Forelimb muscle (tissue), 1 donor: ENCODE measurements around the gene OR1K1. TPM values are rescaled to one million over a fixed set of nuclear protein-coding genes. Genes with fewer than 3 reads are reported as not detected.
"Not testable (repeated sequence)": the region's sequence is repeated elsewhere in the genome, so short reads cannot be mapped to it uniquely, and the experiment has no call there.

Experiments
- DNase-seq: peaks from one replicate; pipeline ENCODE4 v3.0.0-alpha.2; 2013; ENCODE audit warnings: low read depth
- polyA plus RNA-seq: library from polyadenylated mRNA; unstranded; fragments of 120-200 nt; gene quantifications from one replicate; pipeline ENCODE4 v1.2.1, GENCODE V29; 2013; ENCODE audit not compliant: insufficient read length

OR1K1 gene
- polyA plus RNA-seq, 1 donor: not detected

DNA sequence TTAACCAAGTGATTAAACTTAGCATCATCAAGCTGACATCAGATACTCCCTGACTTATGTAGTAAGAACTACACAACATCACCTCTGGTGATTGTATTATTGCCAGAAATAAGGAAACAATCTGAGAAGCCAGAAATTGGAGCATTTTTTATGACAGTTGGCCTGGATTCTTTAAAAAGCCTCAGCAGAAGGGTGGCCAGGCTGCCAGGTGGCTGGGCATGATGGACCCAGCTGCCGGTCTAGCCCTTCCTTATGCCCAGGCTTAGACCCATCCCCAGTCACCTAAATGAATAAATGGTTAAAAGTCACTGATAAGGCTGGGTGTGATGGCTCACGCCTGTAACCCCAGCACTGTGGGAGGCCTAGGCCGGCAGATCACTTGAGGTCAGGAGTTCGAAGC is 12.8 kb downstream of the OR1K1 start:
- no peak for DNase-seq

DNA sequence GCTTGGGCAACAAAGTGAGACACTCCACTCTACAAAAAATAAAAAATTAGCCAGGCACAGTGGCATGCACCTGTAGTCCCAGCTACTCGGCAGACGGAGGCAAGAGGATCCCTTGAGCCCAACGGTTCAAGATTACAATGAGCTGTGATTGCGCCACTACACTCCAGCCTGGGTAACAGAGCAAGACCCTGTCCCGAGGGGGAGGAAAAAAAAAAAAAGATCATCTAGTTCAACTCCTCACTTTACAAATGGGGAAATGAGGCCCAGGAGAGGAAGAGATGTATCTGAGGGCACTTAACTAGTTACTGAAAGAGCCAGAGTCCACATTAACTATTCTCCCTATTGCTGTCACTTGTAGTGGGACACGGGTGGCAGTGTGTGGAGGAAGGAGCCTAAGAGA is 14.6 kb downstream of the OR1K1 start:
- no peak for DNase-seq

DNA sequence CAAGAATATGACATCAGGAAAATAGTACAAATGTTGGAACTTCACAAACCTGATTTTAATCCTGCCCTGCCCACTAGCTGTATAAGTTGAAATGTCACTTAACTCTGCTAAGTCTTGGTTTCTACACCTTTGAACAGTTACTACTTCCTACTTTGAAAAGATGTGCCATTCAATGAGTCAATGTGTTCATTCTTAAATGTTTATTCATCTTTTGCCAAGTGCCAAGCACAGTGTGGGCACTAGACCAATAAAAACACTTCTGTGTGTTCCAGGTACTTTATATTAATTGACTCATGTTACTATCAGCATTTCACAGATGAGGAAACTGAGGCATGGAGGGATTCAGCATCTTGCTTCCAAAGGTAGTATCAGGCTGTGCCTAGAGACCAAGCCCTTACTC is 15.6 kb downstream of the OR1K1 start:
- no peak for DNase-seq

DNA sequence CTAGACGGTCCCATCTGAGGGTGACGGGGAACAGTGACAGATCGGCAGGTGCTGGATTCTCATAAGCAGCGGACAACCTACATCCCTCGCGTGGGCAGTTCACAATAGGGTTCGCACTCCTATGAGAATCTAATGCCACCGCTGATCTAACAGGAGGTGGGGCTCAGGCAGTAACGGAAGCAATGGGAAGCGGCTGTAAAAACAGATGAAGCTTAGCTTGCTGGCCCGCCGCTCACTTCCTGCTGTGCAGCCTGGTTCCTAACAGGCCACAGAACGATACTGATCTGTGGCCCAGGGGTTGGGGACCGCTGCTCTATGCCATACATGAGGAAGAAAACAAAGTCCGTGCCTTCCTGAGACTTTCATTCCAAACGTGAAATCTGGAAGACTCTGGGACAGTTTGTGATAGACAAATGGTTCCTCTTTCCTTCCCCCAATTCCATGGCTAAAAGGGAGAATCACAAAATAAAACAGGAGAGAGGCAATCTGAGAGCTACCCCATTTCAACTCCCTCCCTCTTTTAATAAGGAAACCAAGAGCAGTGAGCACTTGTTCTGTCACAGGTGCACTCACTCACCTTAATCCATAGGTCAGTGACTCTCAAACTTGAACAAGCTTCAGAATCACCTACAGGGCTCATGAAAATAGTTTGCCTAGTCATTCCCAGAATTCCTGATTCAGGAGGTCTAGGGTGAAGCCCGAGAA is 16.4 kb downstream of the OR1K1 start:
- no peak for DNase-seq

DNA sequence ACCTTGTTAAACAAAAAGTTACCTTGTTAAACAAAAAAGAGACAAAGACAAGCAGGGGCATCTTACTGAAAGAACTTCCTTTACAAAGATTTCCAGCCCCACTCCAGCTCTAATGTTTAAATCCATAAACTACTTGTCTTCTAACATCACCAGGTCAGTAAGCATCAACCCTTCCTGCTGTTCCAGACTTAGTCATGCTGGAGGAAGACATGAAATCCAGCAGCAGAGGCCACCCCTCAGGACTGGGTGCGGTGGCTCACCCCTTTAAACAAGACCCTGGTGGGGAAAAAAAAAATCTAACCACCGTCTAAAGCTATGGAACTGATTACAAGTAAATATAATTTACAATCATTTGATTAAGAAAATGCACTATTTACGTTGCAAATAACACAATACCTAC is 19.4 kb downstream of the OR1K1 start:
- DNase-seq: no peak

DNA sequence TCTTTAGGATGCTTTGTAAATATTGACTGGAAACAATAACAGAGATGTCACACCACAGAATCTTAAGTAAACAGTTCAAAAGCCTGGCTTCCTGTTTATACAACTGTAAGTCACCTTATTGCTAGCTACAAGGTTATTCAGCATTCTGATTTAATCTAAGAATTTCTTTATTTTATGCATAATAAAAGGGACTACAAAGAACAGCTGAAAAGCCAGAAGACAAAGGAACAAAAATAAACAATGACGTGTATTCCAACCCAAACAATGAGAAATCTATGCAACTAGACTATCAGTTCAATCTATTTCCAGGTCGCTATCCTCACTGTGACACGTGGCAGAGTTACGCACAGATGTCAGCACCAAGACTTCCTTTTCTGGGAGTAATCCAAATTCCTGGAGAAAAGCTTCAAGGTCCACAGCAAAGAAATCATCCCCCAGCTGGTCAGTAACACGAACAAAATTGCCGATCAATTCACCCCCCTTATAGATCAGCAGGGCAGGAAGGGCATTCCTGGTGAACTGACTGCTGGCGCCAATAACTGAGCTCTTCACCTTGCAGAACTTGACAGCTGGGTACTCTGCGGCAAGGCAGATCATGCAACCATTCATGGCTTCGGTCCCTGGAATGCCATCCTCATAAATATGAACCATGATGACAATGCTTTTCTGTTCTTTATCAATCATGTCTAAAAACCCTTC is 20.0 kb downstream of the OR1K1 start:
- no peak for DNase-seq

DNA sequence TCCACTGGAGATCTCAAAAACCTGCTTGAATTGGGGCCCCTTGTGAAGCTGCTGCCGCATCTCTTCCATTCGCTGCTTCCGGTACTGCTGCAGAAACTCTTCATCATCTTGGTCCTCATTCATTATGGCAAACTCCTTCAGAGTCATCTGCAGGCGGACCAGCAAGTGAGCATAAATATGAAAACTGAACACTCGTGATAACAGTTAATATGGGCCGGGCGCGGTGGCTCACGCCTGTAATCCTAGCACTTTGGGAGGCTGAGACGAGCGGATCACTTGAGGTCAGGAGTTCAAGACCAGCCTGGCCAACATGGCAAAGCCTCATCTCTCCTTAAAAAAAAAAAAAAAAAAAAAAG is 20.5 kb downstream of the OR1K1 start:
- no peak for DNase-seq

DNA sequence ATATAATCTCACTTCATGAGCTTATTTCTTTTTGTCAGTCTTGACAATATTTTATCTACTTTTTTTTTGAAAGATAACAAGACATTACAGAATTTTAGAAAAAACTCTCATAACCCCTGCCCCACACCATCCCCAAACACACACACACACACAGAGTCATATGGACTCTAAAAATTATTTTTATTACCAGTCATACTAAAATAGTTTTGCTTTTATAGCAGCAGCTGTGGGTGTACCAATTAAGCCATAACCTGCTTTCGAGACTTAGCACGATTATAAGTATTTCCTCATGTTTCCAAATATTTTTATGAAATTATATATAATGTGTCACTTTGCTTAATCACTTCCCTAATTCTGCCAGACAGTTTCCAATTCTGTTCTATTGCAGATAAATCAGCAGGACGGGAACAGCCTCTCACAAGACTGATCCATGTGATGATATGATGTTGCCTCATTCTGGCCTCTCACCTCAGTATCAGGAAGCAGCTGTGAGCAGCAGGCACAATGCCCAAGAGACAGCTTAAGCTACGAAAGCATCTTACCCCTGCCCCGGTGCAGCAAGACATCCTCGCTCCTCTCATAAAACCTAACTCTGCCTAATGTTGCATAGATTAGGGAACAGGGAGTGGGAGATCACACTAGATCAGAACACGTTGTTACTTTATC is 21.5 kb downstream of the OR1K1 start:
- DNase-seq: no peak

DNA sequence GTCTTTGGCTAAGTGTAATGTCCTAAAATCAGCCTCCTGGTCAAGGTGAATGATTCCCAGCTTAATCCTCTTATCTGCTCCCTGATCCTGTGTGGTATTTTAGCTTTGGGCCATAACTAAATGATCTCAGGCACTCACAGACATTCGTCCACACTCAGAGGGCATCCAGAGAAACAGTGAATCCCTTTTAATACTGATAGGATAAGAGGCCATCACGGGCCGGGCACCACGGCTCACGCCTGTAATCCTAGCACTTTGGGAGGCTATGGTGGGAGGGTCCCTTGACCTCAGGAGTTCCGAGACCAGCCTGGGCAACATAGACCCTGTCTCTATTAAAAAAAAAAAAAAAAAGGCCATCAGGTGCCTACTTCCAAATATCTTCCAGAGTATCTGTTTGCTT is 22.1 kb downstream of the OR1K1 start:
- no peak for DNase-seq

DNA sequence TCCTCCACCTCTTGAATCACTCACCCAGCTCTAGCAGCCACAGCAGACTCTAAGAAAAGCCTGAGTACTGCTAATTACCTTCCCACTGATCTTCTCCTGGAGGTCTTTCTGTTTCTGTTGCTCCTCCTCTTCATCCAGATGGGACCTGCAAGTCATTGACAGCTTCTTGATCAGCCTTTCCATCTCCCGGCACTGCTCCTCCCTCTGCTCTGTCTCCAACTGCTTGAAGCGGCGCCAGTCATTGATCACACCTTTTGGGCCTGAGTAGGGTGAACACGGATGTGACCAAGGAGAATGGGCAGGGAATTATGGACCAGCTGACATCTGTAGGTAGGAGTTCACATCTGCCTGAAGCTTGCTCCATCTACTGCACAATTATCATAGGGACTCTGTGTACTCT is 23.0 kb downstream of the OR1K1 start:
- DNase-seq: no peak

DNA sequence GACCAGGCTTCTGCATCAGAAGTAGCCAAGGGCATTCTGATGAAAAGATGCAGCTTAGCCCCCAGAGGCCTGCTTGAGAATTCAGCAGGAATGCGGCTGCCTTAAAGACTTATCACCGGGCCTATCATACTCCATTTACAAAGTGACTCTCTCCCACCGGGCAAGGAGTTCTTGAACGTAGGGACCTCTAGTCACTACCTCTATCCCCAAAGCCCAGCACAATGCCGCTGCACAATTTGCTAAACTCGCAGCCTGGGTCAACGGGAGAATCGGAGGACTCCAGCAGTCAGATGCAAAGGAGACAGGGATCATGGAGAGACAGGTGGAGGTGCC is 27.8 kb downstream of the OR1K1 start:
- no peak for DNase-seq

DNA sequence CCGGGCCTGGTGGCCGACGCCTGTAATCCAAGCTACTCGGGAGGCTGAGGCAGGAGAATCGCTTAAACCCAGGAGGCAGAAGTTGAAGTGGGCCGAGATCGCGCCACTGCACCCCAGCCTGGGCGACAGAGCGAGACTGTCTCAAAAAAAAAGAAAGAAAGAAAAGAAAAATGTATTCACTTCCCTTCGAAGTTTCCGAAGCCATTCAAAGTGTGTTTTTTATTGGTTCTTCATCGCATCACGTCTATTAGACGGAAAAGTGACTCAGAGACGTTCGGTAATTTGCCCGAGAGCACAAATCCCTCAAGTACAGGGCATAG is 29.0 kb downstream of the OR1K1 start:
- DNase-seq: not testable (repeated sequence)

DNA sequence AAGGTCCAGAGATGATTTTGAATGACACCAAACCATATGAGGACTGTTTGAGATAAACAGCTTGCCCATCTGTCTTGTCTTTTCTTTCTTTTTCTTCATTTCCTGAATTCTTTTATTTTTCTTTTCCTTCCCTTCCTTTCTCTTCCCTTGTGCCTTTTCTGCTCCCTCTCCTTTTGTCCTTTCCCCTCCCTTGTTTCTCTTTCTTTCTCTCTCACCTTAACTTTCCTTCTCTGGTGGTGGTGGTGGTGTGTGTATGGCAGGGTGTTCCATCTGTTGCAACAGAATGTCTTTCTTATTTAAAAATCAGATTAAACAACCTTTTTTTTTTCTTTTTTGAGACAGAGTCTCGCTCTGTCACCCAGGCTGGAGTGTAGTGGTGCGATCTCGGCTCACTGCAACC is 32.3 kb downstream of the OR1K1 start:
- no peak for DNase-seq

DNA sequence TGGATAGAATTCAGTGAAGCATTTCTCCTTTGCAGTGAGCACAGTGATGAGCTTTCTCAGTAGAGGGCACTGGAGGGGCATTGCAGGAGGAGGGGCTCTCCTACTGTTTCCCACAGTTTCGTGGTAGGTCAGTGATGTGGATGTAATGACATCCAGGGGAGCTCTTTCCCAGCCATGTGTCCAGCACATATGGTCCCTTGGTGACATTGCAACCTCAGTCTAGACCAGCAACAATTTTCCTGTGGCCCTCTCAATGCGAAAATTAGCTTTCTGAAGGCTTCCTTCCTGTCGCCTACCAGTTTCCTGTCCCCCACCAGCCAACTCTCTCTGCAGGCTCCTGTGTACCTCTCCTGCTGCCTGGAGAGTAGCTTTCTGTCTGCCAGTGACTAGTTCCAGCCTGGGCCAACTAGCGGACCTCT is 35.4 kb downstream of the OR1K1 start:
- no peak for DNase-seq

DNA sequence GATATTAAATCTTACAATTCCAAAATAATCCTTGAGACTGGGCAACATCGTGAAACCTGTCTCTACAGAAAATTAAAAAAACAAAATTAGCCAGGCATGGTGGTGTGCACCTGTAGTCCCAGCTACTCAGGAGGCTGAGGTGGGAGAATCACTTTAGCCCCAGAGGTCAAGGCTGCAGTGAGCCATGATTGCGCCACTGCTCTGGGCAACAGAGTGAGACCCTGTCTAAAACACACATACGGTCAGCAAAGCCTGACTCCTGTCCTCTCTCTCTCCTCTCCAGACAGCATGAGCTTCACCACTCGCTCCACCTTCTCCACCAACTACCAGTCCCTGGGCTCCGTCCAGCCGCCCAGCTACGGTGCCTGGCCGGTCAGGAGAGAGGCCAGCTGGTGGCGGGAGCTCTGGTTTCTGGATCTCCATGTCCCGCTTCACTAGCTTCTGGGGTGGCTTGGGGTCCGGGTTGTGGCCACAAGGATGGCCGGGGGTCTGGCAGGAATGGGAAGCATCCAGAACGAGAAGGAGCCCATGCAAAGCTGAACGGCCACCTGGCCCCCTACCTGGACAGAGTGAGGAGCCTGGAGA is 37.4 kb downstream of the OR1K1 start:
- DNase-seq: no peak

DNA sequence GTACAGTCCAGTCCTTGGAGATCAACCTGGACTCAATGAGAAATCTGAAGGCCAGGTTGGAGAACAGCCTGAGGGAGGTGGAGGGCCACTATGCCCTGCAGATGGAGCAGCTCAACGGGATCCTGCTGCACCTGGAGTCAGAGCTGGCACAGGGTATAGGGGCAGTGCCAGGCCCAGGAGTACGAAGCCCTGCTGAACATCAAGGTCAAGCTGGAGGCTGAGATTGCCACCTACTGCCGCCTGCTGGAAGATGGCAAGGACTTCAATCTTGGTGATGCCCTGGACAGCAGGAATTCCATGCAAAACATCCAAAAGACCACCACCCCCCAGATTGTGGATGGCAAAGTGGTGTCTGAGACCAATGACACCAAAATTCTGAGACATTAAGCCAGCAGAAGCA is 38.5 kb downstream of the OR1K1 start:
- not testable (repeated sequence) for DNase-seq

DNA sequence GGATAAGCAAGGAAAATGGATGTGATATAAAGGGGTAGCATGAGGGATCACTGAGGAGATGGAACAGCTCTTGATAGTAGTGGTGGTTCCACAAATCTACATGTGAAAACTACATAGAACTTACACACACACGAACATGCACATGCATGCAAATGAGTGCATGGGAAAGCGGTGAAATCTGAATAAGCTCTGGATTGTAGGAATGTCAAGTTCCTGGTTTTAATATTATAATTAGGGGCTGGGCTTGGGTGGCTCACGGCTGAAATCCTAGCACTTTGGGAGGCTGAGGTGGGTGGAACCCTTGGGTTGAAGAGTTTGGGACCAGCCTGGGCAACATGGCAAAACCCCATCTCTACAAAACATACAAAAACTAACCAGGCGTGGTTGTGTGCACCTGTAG is 41.6 kb downstream of the OR1K1 start:
- no peak for DNase-seq

DNA sequence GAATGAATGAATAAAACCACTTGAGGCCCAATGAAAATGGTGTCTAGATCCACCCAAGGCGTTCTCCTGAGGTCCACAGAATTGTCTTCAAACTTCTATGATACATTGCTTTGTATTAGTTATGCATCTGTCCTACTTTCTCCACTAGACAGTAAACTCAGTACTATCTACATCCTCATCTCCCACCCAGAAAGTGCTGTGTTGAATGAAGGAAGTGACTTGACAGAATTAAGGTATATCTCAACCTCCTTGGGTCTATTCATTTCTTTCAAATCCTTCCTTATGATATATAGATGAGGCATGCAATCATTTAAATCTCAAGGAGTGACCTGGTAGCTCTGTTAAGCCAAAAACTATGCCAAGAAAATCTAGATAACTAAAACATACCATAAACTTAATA is 44.2 kb downstream of the OR1K1 start:
- no peak for DNase-seq

DNA sequence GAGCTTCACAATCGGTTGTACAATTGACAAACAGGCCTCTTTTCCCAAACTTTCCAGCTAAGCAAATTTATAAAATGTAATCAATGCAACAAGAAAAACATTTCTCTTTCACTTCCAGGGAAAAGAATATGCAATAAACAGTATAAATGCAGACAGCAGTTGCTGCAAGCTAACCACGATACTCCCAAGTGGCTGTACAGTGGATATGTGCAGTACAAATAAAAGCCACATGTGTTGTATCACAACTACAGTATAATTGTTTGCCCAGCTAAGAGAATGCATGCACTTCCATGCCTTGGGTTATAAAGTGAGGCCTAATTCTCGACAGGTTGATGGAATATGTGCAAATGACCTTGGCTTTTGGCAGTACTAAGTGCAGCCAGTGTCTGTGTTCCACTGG is 45.2 kb downstream of the OR1K1 start:
- no peak for DNase-seq

DNA sequence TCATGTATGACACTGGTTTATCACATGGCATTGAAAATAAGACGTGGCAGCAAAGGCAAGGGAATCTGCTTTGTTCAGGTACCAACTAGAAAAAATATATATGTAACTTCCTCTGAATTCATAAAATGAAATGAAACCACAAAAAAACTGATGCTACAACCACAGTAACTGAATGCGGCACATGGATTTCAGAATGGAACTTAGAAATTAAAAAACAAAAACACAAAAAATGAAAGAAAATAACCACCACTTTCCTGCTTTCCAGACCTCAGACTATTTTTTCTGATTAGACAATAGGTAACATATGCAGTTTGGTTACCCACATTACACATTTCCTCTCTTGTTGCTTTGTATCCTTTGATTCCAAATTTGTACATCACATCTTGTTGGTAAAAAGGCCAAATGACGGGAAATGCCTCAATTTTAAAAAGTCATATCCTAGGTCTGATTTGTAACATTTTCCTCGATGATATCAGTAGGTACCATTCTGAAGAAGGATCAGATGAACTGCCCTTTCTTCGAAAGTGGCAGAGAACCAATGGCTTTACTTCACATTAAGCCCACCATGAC is 46.5 kb downstream of the OR1K1 start:
- no peak for DNase-seq

DNA sequence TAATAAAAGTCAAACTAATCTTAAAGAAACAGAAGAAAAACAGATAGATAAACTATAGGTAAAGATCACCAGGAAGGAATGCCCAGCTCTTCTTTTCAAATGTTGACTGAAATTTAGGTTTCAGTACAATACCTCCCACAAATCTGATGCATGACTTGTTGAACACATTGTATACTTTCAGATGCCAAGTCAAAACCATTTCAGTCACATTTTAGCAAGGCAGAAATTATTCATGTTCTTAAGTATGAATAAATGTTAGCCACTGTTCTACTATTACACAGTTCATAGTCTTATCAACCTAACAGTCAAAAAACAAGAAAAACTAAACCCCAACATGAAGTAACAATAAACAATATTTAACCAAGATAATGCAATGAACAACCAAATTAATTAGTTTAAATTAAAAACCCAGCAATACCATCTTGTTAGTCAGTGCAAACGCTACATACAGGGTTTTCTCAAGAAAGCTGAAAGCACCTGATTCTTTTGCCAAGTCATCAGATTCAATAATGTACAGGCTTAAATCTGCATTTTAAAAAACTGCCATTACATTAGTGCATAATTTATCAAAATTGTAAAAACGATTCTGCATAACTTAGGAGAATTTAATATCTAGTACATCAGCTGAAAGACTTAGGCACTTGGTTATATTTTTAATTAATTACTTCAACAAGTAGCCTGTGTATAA is 48.5 kb downstream of the OR1K1 start:
- DNase-seq: no peak
